Neuronal stem cell (in vitro differentiated cells): ENCODE measurements around the gene CHTOP.

Source experiments
- DNase-seq: peaks from one replicate; pipeline ENCODE4 v3.0.0-alpha.2; 2013; ENCODE audit warnings: low spot score
- H2AFZ ChIP-seq: one replicate; pipeline ENCODE4 v1.6.1; 2013; ENCODE audit warnings: mild to moderate bottlenecking, low read length, inconsistent platforms
- H2AK5ac ChIP-seq: 2 replicates; pipeline ENCODE4 v1.6.1; 2013; ENCODE audit warnings: low read depth, mild to moderate bottlenecking, inconsistent platforms, low read length, moderate library complexity, mixed read lengths
- H2BK120ac ChIP-seq: 2 replicates; pipeline ENCODE4 v1.6.1; 2013; ENCODE audit warnings: low read depth, mild to moderate bottlenecking, inconsistent platforms, low read length, moderate library complexity, mixed read lengths
- H2BK12ac ChIP-seq: one replicate; pipeline ENCODE4 v1.6.1; 2013; ENCODE audit warnings: low read length, inconsistent platforms
- H2BK15ac ChIP-seq: 2 replicates; pipeline ENCODE4 v1.6.1; 2013; ENCODE audit warnings: mild to moderate bottlenecking, low read length, inconsistent platforms, mixed read lengths
- H2BK5ac ChIP-seq: one replicate; pipeline ENCODE4 v1.6.1; 2013; ENCODE audit warnings: inconsistent platforms, mild to moderate bottlenecking, low read length, moderate library complexity
- H3K14ac ChIP-seq: one replicate; pipeline ENCODE4 v1.6.1; 2013; ENCODE audit warnings: low read length, inconsistent platforms
- H3K18ac ChIP-seq: 2 replicates; pipeline ENCODE4 v1.6.1; 2013; ENCODE audit warnings: low read length, inconsistent platforms
- H3K23ac ChIP-seq: 2 replicates; pipeline ENCODE4 v1.6.1; 2013; ENCODE audit warnings: low read depth, mild to moderate bottlenecking, mixed read lengths, low read length, inconsistent platforms; ENCODE audit not compliant: poor library complexity
- H3K27ac ChIP-seq: replicated peaks from 3 replicates; pipeline ENCODE4 v1.5.1; 2013; ENCODE audit warnings: low read length, inconsistent platforms
- H3K27me3 ChIP-seq, 3 experiments: 2 replicates each; pipeline ENCODE4 v1.6.1; 2013; ENCODE audit warnings: low read length in 3 of 3, mild to moderate bottlenecking in 2 of 3, inconsistent platforms in 1 of 3, low read depth in 1 of 3, mixed read lengths in 1 of 3, moderate library complexity in 1 of 3; ENCODE audit not compliant: control insufficient read depth in 3 of 3, insufficient read depth in 3 of 3
- H3K36me3 ChIP-seq, 2 donors: replicated peaks in 1 of 2; 2 replicates each; pipeline ENCODE4 v1.6.1; 2013; ENCODE audit warnings: low read length in 2 of 2; ENCODE audit not compliant: control insufficient read depth in 2 of 2, insufficient read depth in 2 of 2
- H3K4ac ChIP-seq: 2 replicates; pipeline ENCODE4 v1.6.1; 2013; ENCODE audit warnings: inconsistent platforms, mild to moderate bottlenecking, low read length, moderate library complexity
- H3K4me1 ChIP-seq, 2 donors: 1 replicate in 1 of 2; 2 replicates in 1 of 2; pipeline ENCODE4 v1.6.1; 2013; ENCODE audit warnings: low read length in 2 of 2, low read depth in 1 of 2; ENCODE audit not compliant: control insufficient read depth in 2 of 2, insufficient read depth in 1 of 2
- H3K4me2 ChIP-seq: one replicate; pipeline ENCODE4 v1.6.1; 2013; ENCODE audit warnings: mild to moderate bottlenecking, low read length, inconsistent platforms; ENCODE audit not compliant: insufficient read depth, poor library complexity, severe bottlenecking
- H3K4me3 ChIP-seq, 2 donors: 2 replicates each; pipeline ENCODE4 v1.5.1; 2013; ENCODE audit warnings: low read length in 2 of 2, mild to moderate bottlenecking in 2 of 2, inconsistent platforms in 1 of 2, moderate library complexity in 1 of 2
- H3K79me1 ChIP-seq: one replicate; pipeline ENCODE4 v1.6.1; 2013; ENCODE audit warnings: low read depth, mild to moderate bottlenecking, inconsistent platforms, low read length, moderate library complexity
- H3K9ac ChIP-seq: one replicate; pipeline ENCODE4 v1.6.1; 2013; ENCODE audit warnings: mild to moderate bottlenecking, low read depth, low read length, inconsistent platforms; ENCODE audit not compliant: poor library complexity
- H3K9me3 ChIP-seq, 2 donors: replicated peaks in 1 of 2; 2 replicates each; pipeline versions ENCODE3 to v1.6.1; 2013; ENCODE audit warnings: low read length in 2 of 2, mild to moderate bottlenecking in 2 of 2, inconsistent platforms in 1 of 2, low read depth in 1 of 2, mixed read lengths in 1 of 2, moderate library complexity in 1 of 2; ENCODE audit not compliant: control insufficient read depth in 2 of 2, insufficient read depth in 1 of 2
- H4K8ac ChIP-seq: one replicate; pipeline ENCODE4 v1.6.1; 2013; ENCODE audit warnings: low read depth, mild to moderate bottlenecking, inconsistent platforms, low read length, moderate library complexity
- H4K91ac ChIP-seq: one replicate; pipeline ENCODE4 v1.6.1; 2013; ENCODE audit warnings: low read length, low read depth, mild to moderate bottlenecking, inconsistent platforms; ENCODE audit not compliant: poor library complexity
- WGBS, 2 donors: extraction: QIAGEN DNeasy Blood & Tissue Kit; methylation state at CpG; one replicate each; pipeline ENCODE4 v1.1.7; 2013; ENCODE audit warnings: missing lambda C conversion rate in 2 of 2, mixed read lengths in 1 of 2; ENCODE audit not compliant: insufficient read length in 2 of 2, insufficient replicate concordance in 1 of 2; ENCODE audit errors: extremely low coverage in 2 of 2; 5-methylcytosine and 5-hydroxymethylcytosine counted together

The CHTOP gene

DNA sequence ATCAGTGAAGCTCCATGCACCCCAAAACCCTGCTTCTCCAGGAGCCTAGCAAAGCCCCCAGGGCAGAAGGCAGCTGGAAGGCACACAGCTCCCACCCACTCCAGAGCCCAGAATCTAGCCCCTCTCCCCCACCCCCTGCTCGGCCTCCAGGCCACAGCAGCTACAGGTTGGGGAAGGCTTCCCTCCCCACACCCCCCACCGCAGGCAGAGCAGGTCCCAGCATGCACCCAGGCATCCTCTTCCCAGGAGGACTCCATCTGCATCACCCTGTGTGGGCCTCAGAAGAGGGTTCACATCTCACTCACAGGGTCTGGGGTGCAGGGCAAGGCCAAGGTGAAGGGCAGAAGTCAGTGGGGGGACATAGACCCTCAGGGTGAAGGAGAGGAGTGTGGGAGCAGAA lies 18.5 kb upstream of the CHTOP start:
- Histone ChIP-seq H3K4me1 (peaks cover 9 to 11% of the 10 kb centered on the region in 2 donors), H2BK15ac (peak overlapping the region; percentile 13), H3K4me2 (no peak overlapping the region), H4K91ac (no peak overlapping the region), H2BK5ac (no peak overlapping the region), H2BK12ac (no peak overlapping the region), H4K8ac (no peak overlapping the region), H3K79me1 (no peaks in the 10 kb centered on the region), H3K27ac (no peak overlapping the region), H3K4ac (no peak overlapping the region), H2AK5ac (no peak overlapping the region), H3K9ac (no peak overlapping the region), H3K18ac (no peak overlapping the region), H3K36me3 (peaks cover 4 to 18% of the 10 kb centered on the region in 2 donors), H2AFZ (no peak overlapping the region), H2BK120ac (no peak overlapping the region), H3K9me3 (no peaks in the 10 kb centered on the region), H3K14ac (no peak overlapping the region), H3K27me3 (no peaks in the 10 kb centered on the region), H3K23ac (no peak overlapping the region), H3K4me3 (peak overlapping the region in 1 of 2 donors; percentile 32)
- no CpG with 5 or more reads among the region's 2 CpGs for WGBS, 2 donors
- no peak for DNase-seq

DNA sequence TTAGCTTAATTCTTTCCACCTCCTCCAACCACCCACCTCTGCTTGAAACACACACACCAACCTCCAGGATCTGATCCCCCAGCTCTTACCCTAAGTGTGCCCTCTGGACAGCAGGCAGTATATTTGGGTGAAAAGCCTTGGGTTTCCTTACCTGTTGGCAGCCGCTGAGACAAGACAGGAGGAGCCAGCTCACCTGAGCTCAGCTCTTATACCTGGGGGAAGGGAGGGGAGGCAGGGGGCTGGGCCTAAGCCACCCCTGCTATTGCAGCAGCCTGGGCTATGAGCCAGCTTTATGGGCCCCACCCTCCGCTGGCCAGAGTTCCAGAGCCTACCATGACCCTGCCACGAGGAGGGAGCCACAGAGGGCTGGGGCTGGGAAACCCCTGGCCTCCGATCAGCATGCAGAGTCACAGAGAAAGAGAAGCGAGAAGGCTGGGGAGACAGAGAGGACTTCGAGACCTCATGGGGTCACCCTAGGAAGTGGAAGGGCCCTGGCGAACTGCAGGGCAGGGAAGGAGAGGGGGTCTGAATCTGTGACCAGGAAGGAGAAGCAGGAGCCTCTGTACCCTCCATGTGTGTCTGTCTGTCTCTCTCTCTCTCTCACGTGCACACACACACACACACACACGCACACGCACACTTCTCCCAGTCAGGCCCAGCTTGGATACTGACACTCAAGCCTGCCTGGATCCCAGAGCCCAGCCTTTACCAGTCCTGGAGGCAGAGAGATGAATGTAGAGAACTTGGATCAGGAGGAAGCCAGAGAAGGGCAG lies 17.5 kb upstream of the CHTOP start, which contains the start of gene S100A14:
Gene S100A14, minus strand, starts transcription at position 182 of the 773 bp plus-strand sequence. CDS start 467 bp downstream, outside the sequence.
- Histone ChIP-seq H4K91ac (no peak within 1 kb of the TSS), H2BK120ac (no peak within 1 kb of the TSS), H3K36me3 (peaks cover 4 to 23% of the 10 kb centered on the region in 2 donors), H2BK12ac (peak within 1 kb of the TSS; percentile 2), H3K27me3 (no peaks in the 10 kb centered on the region), H3K9me3 (no peaks in the 10 kb centered on the region), H3K4ac (no peak within 1 kb of the TSS), H3K18ac (peak within 1 kb of the TSS; percentile 42), H2BK5ac (no peak within 1 kb of the TSS), H3K9ac (no peak within 1 kb of the TSS), H3K4me1 (peaks cover 9 to 10% of the 10 kb centered on the region in 2 donors), H3K4me2 (no peak within 1 kb of the TSS), H3K27ac (no peak within 1 kb of the TSS), H4K8ac (no peak within 1 kb of the TSS), H3K14ac (peak within 1 kb of the TSS; percentile 13), H3K79me1 (no peaks in the 10 kb centered on the region), H3K4me3 (peak within 1 kb of the TSS in 1 of 2 donors; percentile 32), H2AK5ac (peak within 1 kb of the TSS; percentile 71), H2AFZ (no peak within 1 kb of the TSS), H3K23ac (peak within 1 kb of the TSS; percentile 55), H2BK15ac (peak within 1 kb of the TSS; percentile 45)
- WGBS, 2 donors, result no CpG with 5 or more reads among the region's 10 CpGs
- DNase-seq, result no peak

GRCh38 chr1:153616917-153617311 lies 17.0 kb upstream of the CHTOP start:
- no peaks in the 10 kb centered on the region for H3K9me3 ChIP-seq
- no peak for DNase-seq
- WGBS, 2 donors, result no CpG with 5 or more reads among the region's 5 CpGs

GRCh38 chr1:153617663-153618062 lies 16.2 kb upstream of the CHTOP start:
- Histone ChIP-seq H2AK5ac (no peak overlapping the region), H4K91ac (no peak overlapping the region), H3K9me3 (no peaks in the 10 kb centered on the region), H3K79me1 (no peaks in the 10 kb centered on the region), H2BK15ac (no peak overlapping the region), H3K4ac (no peak overlapping the region), H3K4me2 (no peak overlapping the region), H3K23ac (peak overlapping the region; percentile 83), H2BK120ac (no peak overlapping the region), H3K27me3 (no peaks in the 10 kb centered on the region), H3K36me3 (peaks cover 4 to 28% of the 10 kb centered on the region in 2 donors), H2BK12ac (no peak overlapping the region), H3K9ac (no peak overlapping the region), H2AFZ (no peak overlapping the region), H3K14ac (no peak overlapping the region), H3K18ac (no peak overlapping the region), H3K4me3 (no peak overlapping the region), H3K27ac (no peak overlapping the region), H3K4me1 (peaks cover 0 to 3% of the 10 kb centered on the region in 2 donors), H2BK5ac (no peak overlapping the region), H4K8ac (no peak overlapping the region)
- peak; percentile 37 for DNase-seq
- WGBS, 2 donors, result no CpG with 5 or more reads among the region's 6 CpGs

More at GRCh38 chr1:153616917-153617311, 17.0 kb upstream of the CHTOP start:
- H2BK120ac ChIP-seq, result no peak overlapping the region
- H3K4me1 ChIP-seq, result peaks cover 4 to 9% of the 10 kb centered on the region in 2 donors
- no peak overlapping the region for H3K4me3 ChIP-seq
- no peak overlapping the region for H2BK5ac ChIP-seq
- no peak overlapping the region for H4K91ac ChIP-seq
- no peak overlapping the region for H3K14ac ChIP-seq
- H2AFZ ChIP-seq, result no peak overlapping the region
- peaks cover 4 to 23% of the 10 kb centered on the region in 2 donors for H3K36me3 ChIP-seq
- H3K18ac ChIP-seq, result no peak overlapping the region
- H3K23ac ChIP-seq, result peak overlapping the region; percentile 55
- peak overlapping the region; percentile 2 for H2BK12ac ChIP-seq
- H3K9ac ChIP-seq, result no peak overlapping the region
- H4K8ac ChIP-seq, result no peak overlapping the region
- no peaks in the 10 kb centered on the region for H3K27me3 ChIP-seq
- no peak overlapping the region for H3K4me2 ChIP-seq
- H3K4ac ChIP-seq, result no peak overlapping the region
- H3K79me1 ChIP-seq, result no peaks in the 10 kb centered on the region
- no peak overlapping the region for H3K27ac ChIP-seq
- peak overlapping the region; percentile 71 for H2AK5ac ChIP-seq
- H2BK15ac ChIP-seq, result peak overlapping the region; percentile 45
